K562 (cell line): Measurements from ENCODE around the gene SRRT. TPM values are rescaled to one million over a fixed set of nuclear protein-coding genes. Genes with fewer than 3 reads are reported as not detected.

Experiments used
- CBFA2T2 ChIP-seq: fragments of 450-650 bp; conservative IDR thresholded peaks from 2 replicates; pipeline ENCODE4 v1.6.1; 2017; ENCODE audit warnings: mild to moderate bottlenecking
- CHAMP1 ChIP-seq: fragments of 450-650 bp; IDR thresholded peaks from 2 replicates; pipeline ENCODE4 v1.6.1; 2016; ENCODE audit warnings: mild to moderate bottlenecking
- HDAC6 ChIP-seq: IDR thresholded peaks from 2 replicates; pipeline ENCODE4 v1.6.1; 2012; ENCODE audit warnings: low read depth, mild to moderate bottlenecking, control low read depth, inconsistent platforms, low read length, moderate library complexity
- ID3 ChIP-seq, 2 experiments: fragments of 250-450 bp in 1 of 2; fragments of 450-650 bp in 1 of 2; sonication (Bioruptor Pico) in 1 of 2; IDR thresholded peaks; 2 replicates each; pipeline versions ENCODE4 v1.6.1 to v1.8.0; 2016 to 2021; ENCODE audit warnings: mild to moderate bottlenecking in 2 of 2, moderate library complexity in 2 of 2, missing compliant biosample characterization in 1 of 2, missing genetic modification characterization in 1 of 2
- KDM1A ChIP-seq, 2 experiments: fragments of 450-650 bp; IDR thresholded peaks; 2 replicates each; pipeline ENCODE4 v1.6.1; 2016; ENCODE audit warnings: mild to moderate bottlenecking in 2 of 2
- MAFF ChIP-seq: IDR thresholded peaks from 2 replicates; pipeline ENCODE4 v1.6.1; 2012; ENCODE audit warnings: low read length, improper control_type of control experiment
- POLR2G ChIP-seq: fragments of 200-400 bp; formaldehyde crosslinking; IDR thresholded peaks from 2 replicates; pipeline ENCODE4 v1.6.1; 2017; ENCODE audit warnings: low read depth, mild to moderate bottlenecking, antibody characterized with exemption, low read length, moderate library complexity
- RFX1 ChIP-seq: fragments of 450-650 bp; IDR thresholded peaks from 2 replicates; pipeline ENCODE4 v1.6.1; 2016; ENCODE audit warnings: mild to moderate bottlenecking, moderate library complexity
- TAF15 ChIP-seq: fragments of 200-400 bp; formaldehyde crosslinking; IDR thresholded peaks from 2 replicates; pipeline ENCODE4 v1.6.1; 2017; ENCODE audit warnings: mild to moderate bottlenecking, low read depth, low read length, moderate library complexity
- TCFL5 ChIP-seq: fragments of 250-450 bp; sonication (Bioruptor Pico); conservative IDR thresholded peaks from 2 replicates; pipeline ENCODE4 v1.6.1; 2021; ENCODE audit warnings: mild to moderate bottlenecking, moderate library complexity, matching md5 sums
- TFE3 ChIP-seq: fragments of 450-650 bp; formaldehyde crosslinking; IDR thresholded peaks from 2 replicates; pipeline ENCODE4 v1.4.0; 2020; ENCODE audit warnings: mild to moderate bottlenecking, mixed read lengths
- ZC3H11A ChIP-seq: IDR thresholded peaks from 2 replicates; pipeline ENCODE4 v1.6.1; 2012; ENCODE audit warnings: low read depth, low read length, improper control_type of control experiment
- ZNF174 ChIP-seq: fragments of 250-450 bp; sonication (Bioruptor Pico); IDR thresholded peaks from 2 replicates; pipeline ENCODE4 v1.4.0; 2020; ENCODE audit warnings: mild to moderate bottlenecking
- ZNF407 ChIP-seq: fragments of 450-650 bp; IDR thresholded peaks from 2 replicates; pipeline ENCODE4 v1.6.1; 2016; ENCODE audit warnings: low read depth
- ZNF561 ChIP-seq: fragments of 450-650 bp; formaldehyde crosslinking; conservative IDR thresholded peaks from 2 replicates; pipeline ENCODE4 v1.4.0; 2020; ENCODE audit warnings: mild to moderate bottlenecking, moderate library complexity
- polyA plus RNA-seq, 8 experiments: library from polyadenylated mRNA; depleted of rRNA in 4 of 8; stranded (reverse) in 5 of 8; unstranded in 3 of 8; fragments of >200 nt; fragmentation: Nextera tagmentation in 2 of 8; fragmentation: Illumina TruSeq in 1 of 8; extraction: Ambion mirVana in 2 of 8; extraction: Trizol in 1 of 8; gene quantifications; 2 replicates each; pipeline versions ENCODE4 v1.2.1 to v1.2.3, GENCODE V29; 2011 to 2014; ENCODE audit warnings: inconsistent platforms in 1 of 8, missing spikeins in 1 of 8
- total RNA-seq, 7 experiments: library from RNA; depleted of rRNA in 6 of 7; stranded (reverse); fragments of >200 nt in 6 of 7; fragmentation: Illumina TruSeq in 2 of 7; extraction: Trizol in 2 of 7; gene quantifications; 2 replicates each; pipeline versions ENCODE4 v1.2.1 to v1.2.3, GENCODE V29; 2011 to 2021; ENCODE audit warnings: low replicate concordance in 1 of 7

The SRRT gene
- total and polyA plus RNA-seq, 9 of the 15 experiments (the other 6 are each of a cell fraction or from before 2014, with no cell fraction given) = 10.3 to 263 (median 84.4) TPM

GRCh38 chr7:100837099-100837836 is 37.6 kb upstream of the SRRT start (continued):
- no peak for TF ChIP-seq TAF15
- TF ChIP-seq KDM1A (IDR thresholded peaks at IDR 0.05) = peak in 1 of 2 experiments; percentile 7; a peak in 1 of 4 replicates
- TF ChIP-seq MAFF = no peak
- no peak for TF ChIP-seq CHAMP1
- no peak for TF ChIP-seq ZNF174
- TF ChIP-seq HDAC6 = no peak
- peak; percentile 96 for TF ChIP-seq TFE3 (CRISPR knock-in tag)
- no peak for TF ChIP-seq ID3 (CRISPR knock-in tag; IDR thresholded peaks at IDR 0.05)
- peak; percentile 49; the same call in 1 of the 2 replicates for TF ChIP-seq ID3 (tag; IDR thresholded peaks at IDR 0.05)
- TF ChIP-seq ZNF561 (CRISPR knock-in tag) = no peak
- TF ChIP-seq ZNF407 = no peak
- TF ChIP-seq ZC3H11A = no peak
- TF ChIP-seq POLR2G = peak; percentile 82
- no peak for TF ChIP-seq TCFL5 (CRISPR knock-in tag)
- TF ChIP-seq CBFA2T2 = peak; percentile 85
- TF ChIP-seq RFX1 = no peak
